Measurements from ENCODE around the gene NACC1.

DNA sequence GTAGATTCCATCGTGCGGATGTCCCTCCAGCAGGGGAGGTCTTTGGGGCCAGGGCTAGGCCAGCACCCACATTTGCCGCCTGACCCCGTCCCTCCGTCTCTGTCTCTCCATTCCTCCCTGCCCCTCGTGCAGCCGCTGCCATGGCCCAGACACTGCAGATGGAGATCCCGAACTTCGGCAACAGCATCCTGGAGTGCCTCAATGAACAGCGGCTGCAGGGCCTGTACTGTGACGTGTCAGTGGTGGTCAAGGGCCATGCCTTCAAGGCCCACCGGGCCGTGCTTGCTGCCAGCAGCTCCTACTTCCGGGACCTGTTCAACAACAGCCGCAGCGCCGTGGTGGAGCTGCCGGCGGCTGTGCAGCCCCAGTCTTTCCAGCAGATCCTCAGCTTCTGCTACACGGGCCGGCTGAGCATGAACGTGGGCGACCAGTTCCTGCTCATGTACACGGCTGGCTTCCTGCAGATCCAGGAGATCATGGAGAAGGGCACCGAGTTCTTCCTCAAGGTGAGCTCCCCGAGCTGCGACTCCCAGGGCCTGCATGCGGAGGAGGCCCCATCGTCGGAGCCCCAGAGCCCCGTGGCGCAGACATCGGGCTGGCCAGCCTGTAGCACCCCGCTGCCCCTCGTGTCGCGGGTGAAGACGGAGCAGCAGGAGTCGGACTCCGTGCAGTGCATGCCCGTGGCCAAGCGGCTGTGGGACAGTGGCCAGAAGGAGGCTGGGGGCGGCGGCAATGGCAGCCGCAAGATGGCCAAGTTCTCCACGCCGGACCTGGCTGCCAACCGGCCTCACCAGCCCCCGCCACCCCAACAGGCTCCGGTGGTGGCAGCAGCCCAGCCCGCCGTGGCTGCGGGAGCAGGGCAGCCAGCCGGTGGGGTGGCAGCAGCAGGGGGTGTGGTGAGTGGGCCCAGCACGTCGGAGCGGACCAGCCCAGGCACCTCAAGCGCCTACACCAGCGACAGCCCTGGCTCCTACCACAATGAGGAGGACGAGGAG lies 17.3 kb downstream of the NACC1 start:
- TF ChIP-seq, protein P1, sequence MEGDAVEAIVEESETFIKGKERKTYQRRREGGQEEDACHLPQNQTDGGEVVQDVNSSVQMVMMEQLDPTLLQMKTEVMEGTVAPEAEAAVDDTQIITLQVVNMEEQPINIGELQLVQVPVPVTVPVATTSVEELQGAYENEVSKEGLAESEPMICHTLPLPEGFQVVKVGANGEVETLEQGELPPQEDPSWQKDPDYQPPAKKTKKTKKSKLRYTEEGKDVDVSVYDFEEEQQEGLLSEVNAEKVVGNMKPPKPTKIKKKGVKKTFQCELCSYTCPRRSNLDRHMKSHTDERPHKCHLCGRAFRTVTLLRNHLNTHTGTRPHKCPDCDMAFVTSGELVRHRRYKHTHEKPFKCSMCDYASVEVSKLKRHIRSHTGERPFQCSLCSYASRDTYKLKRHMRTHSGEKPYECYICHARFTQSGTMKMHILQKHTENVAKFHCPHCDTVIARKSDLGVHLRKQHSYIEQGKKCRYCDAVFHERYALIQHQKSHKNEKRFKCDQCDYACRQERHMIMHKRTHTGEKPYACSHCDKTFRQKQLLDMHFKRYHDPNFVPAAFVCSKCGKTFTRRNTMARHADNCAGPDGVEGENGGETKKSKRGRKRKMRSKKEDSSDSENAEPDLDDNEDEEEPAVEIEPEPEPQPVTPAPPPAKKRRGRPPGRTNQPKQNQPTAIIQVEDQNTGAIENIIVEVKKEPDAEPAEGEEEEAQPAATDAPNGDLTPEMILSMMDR (IDR thresholded peaks at IDR 0.05; ENCODE audit: low read depth, low read length, poor library complexity, severe bottlenecking) = no peak
- no peak for TF ChIP-seq EZH2phosphoT487 (IDR thresholded peaks at IDR 0.05; ENCODE audit: borderline replicate concordance, low read length)
